Mammary epithelial cell (primary cell): ENCODE data around the gene SLC25A24.
"Not testable (repeated sequence)": the region's sequence is repeated elsewhere in the genome, so short reads cannot be mapped to it uniquely, and the experiment has no call there.

ENCODE experiments used
- EZH2 ChIP-seq: IDR thresholded peaks from 2 replicates; pipeline ENCODE4 v1.6.1; 2012; ENCODE audit warnings: low read length, inconsistent platforms, borderline replicate concordance
- TF ChIP-seq, protein P1 (sequence below), 2 donors: IDR thresholded peaks in 1 of 2; conservative IDR thresholded peaks in 1 of 2; 2 replicates each; pipeline ENCODE4 v1.5.1; 2011 to 2012; ENCODE audit warnings: inconsistent platforms in 2 of 2, low read length in 2 of 2, mild to moderate bottlenecking in 2 of 2, control low read depth in 1 of 2, low read depth in 1 of 2; ENCODE audit not compliant: insufficient read depth in 1 of 2; ENCODE audit errors: extremely low read depth in 1 of 2

DNA sequence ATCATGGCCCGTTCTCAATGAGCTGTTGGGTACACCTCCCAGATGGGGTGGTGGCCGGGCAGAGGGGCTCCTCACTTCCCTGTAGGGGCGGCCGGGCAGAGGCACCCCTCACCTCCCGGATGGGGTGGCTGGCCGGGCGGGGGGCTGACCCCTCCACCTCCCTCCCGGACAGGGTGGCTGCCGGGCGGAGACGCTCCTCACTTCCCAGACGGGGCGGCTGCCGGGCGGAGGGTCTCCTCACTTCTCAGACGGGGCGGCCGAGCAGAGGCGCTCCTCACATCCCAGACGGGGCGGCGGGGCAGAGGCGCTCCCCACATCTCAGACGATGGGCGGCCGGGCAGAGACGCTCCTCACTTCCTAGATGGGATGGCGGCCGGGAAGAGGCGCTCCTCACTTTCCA is 40.2 kb downstream of the SLC25A24 start:
- TF ChIP-seq, protein P1, sequence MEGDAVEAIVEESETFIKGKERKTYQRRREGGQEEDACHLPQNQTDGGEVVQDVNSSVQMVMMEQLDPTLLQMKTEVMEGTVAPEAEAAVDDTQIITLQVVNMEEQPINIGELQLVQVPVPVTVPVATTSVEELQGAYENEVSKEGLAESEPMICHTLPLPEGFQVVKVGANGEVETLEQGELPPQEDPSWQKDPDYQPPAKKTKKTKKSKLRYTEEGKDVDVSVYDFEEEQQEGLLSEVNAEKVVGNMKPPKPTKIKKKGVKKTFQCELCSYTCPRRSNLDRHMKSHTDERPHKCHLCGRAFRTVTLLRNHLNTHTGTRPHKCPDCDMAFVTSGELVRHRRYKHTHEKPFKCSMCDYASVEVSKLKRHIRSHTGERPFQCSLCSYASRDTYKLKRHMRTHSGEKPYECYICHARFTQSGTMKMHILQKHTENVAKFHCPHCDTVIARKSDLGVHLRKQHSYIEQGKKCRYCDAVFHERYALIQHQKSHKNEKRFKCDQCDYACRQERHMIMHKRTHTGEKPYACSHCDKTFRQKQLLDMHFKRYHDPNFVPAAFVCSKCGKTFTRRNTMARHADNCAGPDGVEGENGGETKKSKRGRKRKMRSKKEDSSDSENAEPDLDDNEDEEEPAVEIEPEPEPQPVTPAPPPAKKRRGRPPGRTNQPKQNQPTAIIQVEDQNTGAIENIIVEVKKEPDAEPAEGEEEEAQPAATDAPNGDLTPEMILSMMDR (conservative IDR thresholded peaks at IDR 0.05 in 1 of 2, IDR thresholded peaks at IDR 0.05 in 1 of 2; ENCODE audit: extremely low read depth in 1 of 2, insufficient read depth in 1 of 2, low read depth in 1 of 2, low read length in 2 of 2) = not testable (repeated sequence)
- not testable (repeated sequence) for TF ChIP-seq EZH2
